HUES64 (cell line): ENCODE results near the gene MTPN.

ENCODE experiments used
- H3K27ac ChIP-seq: 2 replicates; pipeline ENCODE4 v1.7.0; 2013; ENCODE audit warnings: low read depth, low read length, inconsistent platforms
- H3K27me3 ChIP-seq: 2 replicates; pipeline ENCODE4 v1.6.1; 2013; ENCODE audit warnings: mild to moderate bottlenecking, low read length; ENCODE audit not compliant: insufficient read depth
- H3K36me3 ChIP-seq: 2 replicates; pipeline ENCODE4 v1.6.1; 2013; ENCODE audit warnings: mild to moderate bottlenecking, low read length; ENCODE audit not compliant: insufficient read depth
- H3K4me1 ChIP-seq: 2 replicates; pipeline ENCODE4 v1.6.1; 2013; ENCODE audit warnings: mild to moderate bottlenecking, low read length, moderate library complexity; ENCODE audit not compliant: insufficient read depth
- H3K4me3 ChIP-seq: 2 replicates; pipeline ENCODE4 v1.5.1; 2013; ENCODE audit warnings: mild to moderate bottlenecking, low read length, moderate library complexity
- H3K9ac ChIP-seq: 2 replicates; pipeline ENCODE4 v1.6.1; 2013; ENCODE audit warnings: mild to moderate bottlenecking, low read depth, low read length
- H3K9me3 ChIP-seq: 2 replicates; pipeline ENCODE4 v1.6.1; 2013; ENCODE audit warnings: low read depth, low read length; ENCODE audit not compliant: insufficient read depth
- WGBS: fragments of 150-250, 120-280 bp; methylation state at CpG from one replicate; pipeline ENCODE4 v1.1.7; 2013; ENCODE audit warnings: missing lambda C conversion rate; 5-methylcytosine and 5-hydroxymethylcytosine counted together

Gene MTPN

GRCh38 chr7:135981958-135982646 lies 4.9 kb upstream of the MTPN start:
- Histone ChIP-seq H3K4me3 (no peak overlapping the region), H3K27ac (no peak overlapping the region), H3K9ac (no peak overlapping the region), H3K27me3 (no peaks in the 10 kb centered on the region), H3K36me3 (no peaks in the 10 kb centered on the region), H3K9me3 (peaks cover 25% of the 10 kb centered on the region), H3K4me1 (peaks cover 3% of the 10 kb centered on the region; the same call in 1 of the 2 replicates)
- 88% methylated on average over 8 of the region's 8 CpGs for WGBS

- H3K27ac ChIP-seq, result no peak overlapping the region
- H3K36me3 ChIP-seq, result no peaks in the 10 kb centered on the region
- H3K9me3 ChIP-seq, result peaks cover 13% of the 10 kb centered on the region
- 91% methylated on average over 3 of the region's 3 CpGs for WGBS
- no peaks in the 10 kb centered on the region for H3K27me3 ChIP-seq
- H3K4me3 ChIP-seq, result no peak overlapping the region
- H3K9ac ChIP-seq, result no peak overlapping the region
- peaks cover 9% of the 10 kb centered on the region for H3K4me1 ChIP-seq
Measured at GRCh38 chr7:135980665-135981180, 3.6 kb upstream of the MTPN start.

- no peak overlapping the region for H3K4me3 ChIP-seq
- H3K4me1 ChIP-seq, result peaks cover 9% of the 10 kb centered on the region
- H3K36me3 ChIP-seq, result no peaks in the 10 kb centered on the region
- no peaks in the 10 kb centered on the region for H3K27me3 ChIP-seq
- WGBS, result 96% methylated on average over 2 of the region's 2 CpGs
- no peak overlapping the region for H3K27ac ChIP-seq
- no peak overlapping the region for H3K9ac ChIP-seq
- H3K9me3 ChIP-seq, result peaks cover 7% of the 10 kb centered on the region; the same call in 1 of the 2 replicates
Measured at GRCh38 chr7:135980012-135980551, 2.9 kb upstream of the MTPN start.

GRCh38 chr7:135979471-135980011 lies 2.4 kb upstream of the MTPN start:
- Histone ChIP-seq H3K27ac (no peak overlapping the region), H3K9ac (no peak overlapping the region), H3K4me3 (no peak overlapping the region), H3K36me3 (peaks cover 4% of the 10 kb centered on the region; the same call in 1 of the 2 replicates), H3K9me3 (peaks cover 4% of the 10 kb centered on the region; the same call in 1 of the 2 replicates), H3K27me3 (no peaks in the 10 kb centered on the region), H3K4me1 (peaks cover 9% of the 10 kb centered on the region)

- WGBS, result 91% methylated on average over 4 of the region's 4 CpGs
- H3K4me3 ChIP-seq, result no peak overlapping the region
- peaks cover 9% of the 10 kb centered on the region for H3K4me1 ChIP-seq
- no peak overlapping the region for H3K9ac ChIP-seq
- H3K27me3 ChIP-seq, result no peaks in the 10 kb centered on the region
- H3K36me3 ChIP-seq, result peaks cover 7% of the 10 kb centered on the region; the same call in 1 of the 2 replicates
- peaks cover 4% of the 10 kb centered on the region; the same call in 1 of the 2 replicates for H3K9me3 ChIP-seq
- H3K27ac ChIP-seq, result no peak overlapping the region
Measured at GRCh38 chr7:135978624-135979023, 1.5 kb upstream of the MTPN start.

GRCh38 chr7:135977742-135978066 lies 545 bp upstream of the MTPN start:
- H3K4me1 ChIP-seq, result peaks cover 9% of the 10 kb centered on the region
- H3K27ac ChIP-seq, result no peak overlapping the region
- no peak overlapping the region for H3K9ac ChIP-seq
- H3K27me3 ChIP-seq, result no peaks in the 10 kb centered on the region
- WGBS, result 82% methylated on average over 5 of the region's 6 CpGs
- peaks cover 4% of the 10 kb centered on the region; the same call in 1 of the 2 replicates for H3K9me3 ChIP-seq
- H3K4me3 ChIP-seq, result peak overlapping the region; percentile 86
- peaks cover 10% of the 10 kb centered on the region; the same call in 1 of the 2 replicates for H3K36me3 ChIP-seq

- Histone ChIP-seq H3K4me3 (peak overlapping the region; percentile 86), H3K4me1 (peaks cover 5% of the 10 kb centered on the region), H3K9ac (peak overlapping the region; percentile 79), H3K36me3 (peaks cover 22% of the 10 kb centered on the region), H3K27ac (peak overlapping the region; percentile 67), H3K9me3 (peaks cover 4% of the 10 kb centered on the region; the same call in 1 of the 2 replicates), H3K27me3 (no peaks in the 10 kb centered on the region)
- WGBS, result 10% methylated on average over 13 of the region's 13 CpGs
Measured at GRCh38 chr7:135976312-135977006, 700 bp downstream of the MTPN start.

GRCh38 chr7:135975166-135975565 lies 2.0 kb downstream of the MTPN start:
- H3K4me3 ChIP-seq, result no peak overlapping the region
- H3K27ac ChIP-seq, result no peak overlapping the region

DNA sequence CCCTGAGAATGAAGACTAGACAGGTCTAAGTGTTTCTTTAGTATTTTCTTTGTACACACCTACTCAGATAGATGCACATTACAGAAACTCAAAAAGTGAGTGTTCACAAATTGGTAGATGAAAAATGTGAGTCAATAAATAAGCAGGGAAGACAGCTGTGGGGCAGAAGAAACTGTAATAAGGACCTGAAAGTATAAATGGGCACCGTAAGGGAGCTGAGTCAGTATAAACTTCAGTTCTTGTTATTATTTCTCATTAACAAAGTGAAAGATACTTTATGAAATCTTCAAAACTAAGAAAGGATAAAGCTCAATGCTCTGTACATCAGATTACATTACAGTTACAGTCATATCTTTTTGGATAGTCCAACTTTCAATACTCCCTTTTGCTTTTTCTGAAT lies 2.5 kb downstream of the MTPN start:
- Histone ChIP-seq H3K27me3 (no peaks in the 10 kb centered on the region), H3K27ac (no peak overlapping the region), H3K4me3 (no peak overlapping the region), H3K9me3 (peaks cover 4% of the 10 kb centered on the region; the same call in 1 of the 2 replicates), H3K9ac (no peak overlapping the region), H3K36me3 (peaks cover 36% of the 10 kb centered on the region), H3K4me1 (peaks cover 5% of the 10 kb centered on the region)
- 100% methylated on average over 1 of the region's 1 CpG for WGBS

More at GRCh38 chr7:135975166-135975565, 2.0 kb downstream of the MTPN start:
- 86% methylated on average over 2 of the region's 2 CpGs for WGBS
- Histone ChIP-seq H3K9ac (no peak overlapping the region), H3K9me3 (peaks cover 4% of the 10 kb centered on the region; the same call in 1 of the 2 replicates), H3K27me3 (no peaks in the 10 kb centered on the region), H3K4me1 (peaks cover 5% of the 10 kb centered on the region), H3K36me3 (peaks cover 31% of the 10 kb centered on the region)

DNA sequence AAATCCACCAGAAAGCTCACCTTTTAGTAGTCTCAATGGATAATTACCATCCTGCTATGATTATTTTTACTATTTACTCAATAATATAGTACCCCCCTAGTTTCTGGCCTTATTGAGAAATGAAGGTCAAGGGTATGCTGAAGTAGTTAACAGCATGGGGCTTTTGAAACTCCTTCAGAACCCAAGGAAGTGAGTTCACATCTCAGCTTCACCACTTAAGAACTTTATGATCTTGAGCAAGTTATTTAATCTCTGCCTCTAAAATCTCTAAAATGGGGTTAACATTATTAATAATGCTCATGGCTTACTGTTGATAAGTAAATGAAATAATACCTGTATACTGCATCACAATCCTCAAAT lies 5.8 kb downstream of the MTPN start:
- Histone ChIP-seq H3K4me1 (peaks cover 5% of the 10 kb centered on the region), H3K36me3 (peaks cover 44% of the 10 kb centered on the region), H3K4me3 (no peak overlapping the region), H3K27ac (no peak overlapping the region), H3K27me3 (no peaks in the 10 kb centered on the region), H3K9ac (no peak overlapping the region), H3K9me3 (no peaks in the 10 kb centered on the region)
